ENCODE results near the gene AKR1E2.

Gene AKR1E2

DNA sequence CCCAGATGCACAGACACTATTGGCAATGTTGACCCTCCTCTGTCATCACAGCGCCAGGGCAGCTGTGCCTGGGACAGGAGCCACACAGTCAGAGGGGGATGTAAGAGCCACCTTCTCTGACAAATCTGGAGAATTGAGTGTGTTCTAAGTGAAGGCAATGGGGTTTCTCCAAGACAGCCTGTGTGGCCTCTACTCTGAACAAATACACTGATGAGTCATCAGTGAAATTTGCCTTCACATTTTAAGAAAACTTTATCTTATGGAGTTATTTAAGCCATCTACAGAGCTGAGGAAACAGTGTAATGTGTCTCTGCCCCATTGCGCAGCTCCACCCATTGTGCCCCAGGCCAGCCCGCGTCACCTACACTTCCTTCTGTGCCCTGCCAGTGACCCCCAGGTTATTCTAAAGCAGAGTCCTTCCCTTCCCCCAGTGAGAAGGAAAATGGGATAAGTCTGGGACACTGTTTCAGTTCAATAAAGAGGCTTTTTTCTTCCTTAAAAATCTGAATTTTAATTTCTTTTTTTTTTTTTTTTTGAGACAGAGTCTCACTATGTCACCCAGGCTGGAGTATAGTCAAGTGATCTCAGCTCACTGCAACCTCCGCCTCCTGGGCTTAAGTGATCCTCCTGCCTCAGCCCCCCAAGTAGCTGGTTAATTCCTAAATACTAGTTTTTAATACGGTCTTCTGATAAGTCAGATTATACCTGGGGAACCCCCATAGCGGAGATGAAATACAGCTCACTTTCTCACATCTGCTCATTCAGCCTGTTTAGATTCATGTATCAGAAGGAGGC lies 21.8 kb downstream of the AKR1E2 start:
- DNase-seq, result no peak

DNA sequence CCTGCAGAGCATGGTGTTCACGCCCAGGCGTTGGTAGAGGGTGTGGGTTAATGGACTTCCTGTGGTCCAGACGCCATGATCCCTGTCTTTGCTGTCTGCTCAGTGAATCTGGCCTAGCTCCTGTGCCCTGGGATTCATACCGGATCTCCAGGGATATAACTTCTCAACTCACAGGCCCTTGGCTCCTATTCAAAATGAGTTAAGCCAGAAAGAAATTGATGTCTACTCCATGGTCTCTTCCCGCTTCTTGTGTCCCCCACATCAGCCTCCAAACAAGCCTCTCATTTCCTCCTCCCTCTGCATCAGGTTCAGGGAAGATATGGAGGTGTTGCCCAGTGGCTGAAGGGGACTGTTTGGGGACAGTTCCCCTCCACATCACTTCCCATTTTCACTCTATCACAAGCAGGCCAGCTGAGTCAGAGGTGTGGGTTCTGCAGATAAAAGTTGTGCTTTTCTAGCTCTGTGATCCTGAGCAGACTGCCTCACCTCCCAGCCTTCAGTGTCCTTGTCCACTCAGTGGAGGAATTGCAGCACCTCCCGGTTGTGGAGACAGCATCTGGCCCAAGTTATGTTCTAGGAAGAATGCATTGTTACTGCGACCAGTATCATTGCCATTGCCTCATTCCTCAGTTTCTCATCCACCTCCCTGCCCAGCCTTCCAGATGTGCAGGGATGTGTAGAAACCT lies 22.5 kb downstream of the AKR1E2 start:
- no peak for DNase-seq

DNA sequence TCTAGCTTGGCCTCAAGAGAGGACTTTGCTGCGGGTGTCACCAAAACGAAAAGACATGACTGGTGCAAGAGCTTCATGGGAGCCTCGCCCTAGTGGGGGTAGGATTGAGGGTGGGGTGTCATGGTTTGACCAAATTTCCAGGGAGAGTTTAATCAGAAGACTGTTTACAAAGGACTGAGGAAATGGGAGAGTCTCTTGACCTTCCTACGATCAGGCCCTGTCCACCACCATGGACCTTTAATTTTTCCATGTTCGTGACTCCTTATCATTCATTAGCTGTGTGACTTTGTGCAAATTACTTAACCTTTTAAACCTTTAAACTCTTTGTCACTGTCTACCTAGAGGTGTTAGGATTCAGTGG lies 23.0 kb downstream of the AKR1E2 start:
- no peak for DNase-seq

DNA sequence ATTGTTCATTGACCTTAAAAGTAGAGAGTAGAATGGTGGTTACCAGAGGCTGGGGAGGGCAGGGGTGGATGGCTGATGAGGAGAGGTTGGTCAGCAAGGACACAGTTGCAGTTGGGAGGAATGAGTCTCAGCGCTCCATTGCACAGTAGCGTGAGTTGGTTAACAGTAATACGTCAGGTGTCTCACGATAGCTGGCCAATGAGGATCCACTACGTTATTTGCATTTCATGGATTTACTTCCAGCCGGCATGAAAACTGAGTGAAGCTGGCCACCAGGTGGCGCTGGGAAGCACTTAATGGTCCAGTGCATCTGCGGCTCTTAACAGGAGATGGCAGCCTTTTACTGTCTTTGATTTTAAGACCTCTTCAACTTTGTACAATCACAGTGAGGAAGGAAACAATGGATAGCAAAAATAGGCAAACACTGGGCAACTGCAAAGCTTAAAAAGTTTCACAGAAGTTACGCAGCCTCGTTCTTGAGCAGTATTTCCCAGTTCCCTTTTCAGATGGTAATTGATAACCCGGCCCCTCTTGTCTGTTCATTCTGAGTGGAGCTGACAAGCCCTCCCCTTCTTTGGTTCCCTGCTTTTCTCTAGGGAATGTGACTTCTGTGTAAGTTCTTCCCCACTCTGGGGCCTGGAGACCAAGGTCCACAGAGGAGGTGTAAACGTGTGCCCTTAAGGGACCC lies 23.7 kb downstream of the AKR1E2 start:
- peak; percentile 62 for DNase-seq

DNA sequence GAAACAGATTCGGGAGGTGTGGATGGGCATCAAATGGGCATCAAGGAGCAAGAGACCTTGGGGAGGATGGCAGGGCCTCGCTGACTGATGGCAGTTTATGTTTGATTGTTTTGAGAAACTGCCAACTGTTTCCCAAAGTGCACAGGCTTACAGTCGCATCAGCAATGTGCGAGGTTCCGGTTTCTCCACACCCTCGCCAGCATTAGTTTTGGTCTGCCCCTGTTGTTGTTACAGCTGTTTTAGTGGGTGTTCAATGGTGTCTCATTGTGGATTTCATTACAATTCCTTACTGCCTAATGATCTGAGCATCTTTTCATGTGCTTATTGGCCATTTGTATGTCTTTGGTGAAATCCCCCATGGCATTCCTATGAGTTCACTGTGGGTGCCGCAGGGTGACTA lies 24.4 kb downstream of the AKR1E2 start:
- no peak for DNase-seq

DNA sequence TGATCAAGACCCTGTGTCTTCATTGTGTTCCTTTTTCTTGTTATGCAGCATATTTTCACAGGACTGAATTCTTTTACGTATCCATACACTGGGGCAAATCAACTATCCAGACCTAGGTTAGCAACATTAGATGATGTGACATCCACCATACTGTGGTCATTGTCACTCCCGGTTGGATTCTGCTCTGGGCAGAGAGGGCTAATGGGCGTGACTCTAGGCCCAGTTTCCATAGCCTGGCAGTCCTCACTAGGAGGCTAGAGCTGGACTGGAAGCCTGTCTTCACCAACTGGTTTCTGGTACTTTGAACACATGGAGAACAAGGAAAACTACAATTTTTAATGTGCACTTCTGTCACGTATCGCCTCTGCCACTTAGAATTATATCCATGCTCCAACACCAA lies 25.2 kb downstream of the AKR1E2 start:
- DNase-seq, result no peak

DNA sequence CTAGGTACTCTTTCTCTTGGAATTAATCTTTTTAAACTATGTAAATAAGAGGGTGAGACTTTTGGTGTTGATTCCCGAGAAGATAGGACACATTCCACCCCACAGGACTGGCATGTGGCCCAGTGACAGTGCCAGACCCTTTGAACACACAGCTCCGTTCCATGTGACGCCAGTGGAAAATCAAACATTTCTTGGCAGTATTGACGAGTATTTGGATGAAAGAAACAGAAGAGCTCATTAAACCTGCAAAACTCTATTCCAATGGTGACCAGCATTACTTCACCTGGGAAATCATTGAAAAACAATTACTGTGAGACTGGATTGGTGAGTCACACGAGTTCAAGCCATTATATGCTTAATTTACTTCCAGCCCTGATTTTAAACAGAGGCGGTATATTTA lies 25.8 kb downstream of the AKR1E2 start:
- DNase-seq, result no peak

DNA sequence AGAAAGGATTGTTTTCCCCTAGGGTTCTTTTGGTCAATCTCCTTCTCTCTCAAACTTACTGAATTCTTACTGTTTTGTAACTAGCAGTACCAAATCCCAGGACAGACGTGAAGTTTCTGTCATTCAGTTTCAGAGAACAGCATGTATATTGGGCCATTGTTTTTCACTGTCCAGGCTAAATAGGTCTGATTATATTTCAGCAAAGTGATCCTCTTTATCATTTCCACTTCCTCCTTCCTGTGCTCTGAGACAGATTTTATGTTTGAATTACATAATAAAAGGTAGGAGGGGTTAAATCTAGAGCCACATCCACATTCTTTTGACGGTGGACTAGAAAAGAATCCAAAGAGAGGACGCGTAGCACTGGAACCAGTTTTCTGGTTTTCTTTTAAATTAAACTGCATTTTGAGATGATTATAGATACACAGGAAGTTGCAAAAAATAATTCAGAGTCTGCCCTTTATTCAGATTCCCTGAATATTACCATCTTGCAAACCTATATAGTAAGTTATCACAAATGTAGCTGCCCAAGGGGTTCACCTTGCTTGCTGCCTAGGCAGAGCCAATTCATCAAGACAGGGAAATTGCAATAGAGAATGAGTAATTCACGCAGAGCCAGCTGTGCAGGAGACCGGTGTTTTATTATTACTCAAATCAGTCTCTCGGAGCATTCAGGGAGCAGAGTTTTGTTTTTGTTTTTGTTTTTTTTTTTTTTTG lies 40.1 kb downstream of the AKR1E2 start:
- no peak for DNase-seq

DNA sequence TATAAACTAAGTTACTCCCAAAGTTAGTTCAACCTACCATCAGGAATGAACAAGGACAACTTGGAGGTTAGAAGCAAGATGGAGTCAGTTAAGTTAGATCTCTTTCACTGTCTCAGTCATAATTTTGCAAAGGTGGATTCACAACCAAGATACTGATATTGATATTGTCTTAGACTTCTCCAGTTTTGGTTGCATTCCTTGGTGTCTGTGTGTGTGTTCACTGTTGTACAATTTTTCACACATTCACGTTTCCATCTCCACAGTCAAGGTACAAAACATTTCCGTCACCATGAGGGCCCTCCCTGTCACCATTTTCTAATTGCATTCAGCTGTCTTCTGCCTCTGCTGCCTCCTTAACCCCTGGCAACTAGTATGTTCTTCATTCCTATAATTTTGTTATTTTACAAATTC lies 41.1 kb downstream of the AKR1E2 start:
- DNase-seq, result no peak

DNA sequence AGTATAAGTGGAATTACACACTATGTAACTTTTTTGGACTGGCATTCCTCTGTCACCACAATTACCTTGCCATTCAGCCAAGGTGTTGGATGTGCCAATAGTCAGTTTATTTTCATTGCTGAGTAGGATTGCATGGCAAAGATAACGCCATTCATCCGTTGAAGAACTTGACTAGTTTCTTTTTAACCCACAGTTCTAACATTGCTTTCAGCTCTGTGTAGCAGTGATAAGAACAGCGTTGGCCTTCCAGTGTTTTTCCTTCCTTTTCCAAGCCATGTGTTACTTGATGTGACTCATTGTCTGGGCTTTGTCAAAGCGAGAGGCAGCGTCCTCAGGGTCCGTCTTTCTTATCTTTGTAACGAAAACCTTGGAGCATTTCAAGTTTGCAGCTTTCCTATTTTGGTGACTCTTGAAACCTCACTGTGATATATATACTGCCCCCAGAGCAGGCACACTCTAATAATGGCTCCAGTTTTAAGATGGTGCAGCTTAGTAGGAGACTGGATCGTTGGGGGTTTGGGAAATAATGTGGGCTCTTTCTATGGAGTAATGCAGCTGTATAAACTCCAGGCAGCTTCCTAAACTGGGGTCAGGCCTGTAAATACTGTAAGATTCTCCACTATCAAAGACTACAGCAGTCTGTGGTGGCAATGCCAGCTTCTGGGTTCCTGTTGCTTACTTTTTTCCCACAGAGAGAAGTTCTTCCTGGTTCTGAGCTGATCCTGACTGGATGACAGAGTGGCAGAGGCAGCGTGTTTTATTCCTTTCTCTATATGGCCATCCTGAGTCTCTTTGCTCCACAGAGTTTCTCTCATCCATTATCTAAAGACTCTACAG lies 41.7 kb downstream of the AKR1E2 start:
- no peak for DNase-seq

DNA sequence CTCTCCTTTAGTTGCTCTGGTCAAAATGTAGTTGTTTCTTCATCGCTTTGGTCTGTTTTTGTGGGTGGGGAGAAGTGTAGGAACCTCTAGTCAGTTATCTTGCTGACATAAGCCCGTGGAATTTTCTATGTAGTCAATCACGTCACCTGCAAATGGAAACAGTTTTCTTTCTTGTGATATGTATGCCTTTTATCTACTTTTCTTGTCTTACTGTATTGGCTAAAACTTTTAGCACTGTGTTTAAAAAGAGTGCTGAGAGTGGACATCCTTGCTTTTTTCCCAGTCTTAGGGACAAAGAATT lies 42.3 kb downstream of the AKR1E2 start:
- no peak for DNase-seq

DNA sequence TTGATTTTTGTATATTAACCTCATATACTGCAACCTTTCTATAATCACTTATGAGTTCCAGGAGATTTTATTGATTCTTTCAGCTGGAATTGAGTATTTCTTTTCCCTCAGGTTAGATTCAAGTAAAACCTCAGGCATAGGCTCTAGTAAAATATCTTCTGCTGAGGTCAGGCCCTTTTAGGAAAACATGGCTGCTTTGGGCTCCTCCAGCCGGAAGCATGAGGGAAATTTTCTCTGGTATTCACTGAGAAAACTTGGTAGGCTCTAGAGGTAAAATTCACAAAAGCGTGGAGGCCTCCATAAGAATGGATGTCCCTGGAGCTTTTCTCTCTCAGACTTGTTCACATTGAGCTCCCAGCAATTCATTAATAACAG lies 56.7 kb downstream of the AKR1E2 start:
- no peak for DNase-seq

DNA sequence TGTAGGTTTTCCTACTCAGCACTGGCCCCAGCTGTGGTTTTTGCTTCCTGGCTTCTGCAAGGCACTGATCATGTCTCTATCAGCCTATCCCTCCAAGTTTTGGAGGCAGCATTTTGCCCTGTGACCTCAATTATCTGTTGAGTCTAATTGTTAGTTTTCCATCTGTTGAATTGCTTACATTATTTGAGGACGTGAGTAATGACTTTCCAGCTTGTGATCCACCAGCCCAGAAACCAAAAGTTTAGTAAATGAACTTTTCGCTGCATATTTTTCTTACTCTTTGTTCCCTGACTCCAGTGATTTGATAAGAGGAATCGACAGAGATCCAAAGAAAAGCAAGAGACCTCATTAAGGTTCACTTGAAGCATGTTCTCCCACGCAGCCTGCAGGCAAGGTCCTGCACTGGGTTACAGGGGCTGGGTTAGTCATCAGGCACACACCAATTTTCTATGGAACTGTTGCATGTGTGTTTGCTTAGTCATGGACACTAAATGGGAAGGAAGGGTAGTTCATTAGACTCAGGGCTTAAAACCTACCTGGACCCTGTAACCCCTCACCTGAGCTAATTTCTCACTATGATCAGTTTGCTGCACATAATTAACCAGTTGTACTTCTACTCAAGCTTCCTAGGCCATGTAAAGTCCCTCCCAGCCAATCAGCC lies 57.2 kb downstream of the AKR1E2 start:
- DNase-seq, result no peak

DNA sequence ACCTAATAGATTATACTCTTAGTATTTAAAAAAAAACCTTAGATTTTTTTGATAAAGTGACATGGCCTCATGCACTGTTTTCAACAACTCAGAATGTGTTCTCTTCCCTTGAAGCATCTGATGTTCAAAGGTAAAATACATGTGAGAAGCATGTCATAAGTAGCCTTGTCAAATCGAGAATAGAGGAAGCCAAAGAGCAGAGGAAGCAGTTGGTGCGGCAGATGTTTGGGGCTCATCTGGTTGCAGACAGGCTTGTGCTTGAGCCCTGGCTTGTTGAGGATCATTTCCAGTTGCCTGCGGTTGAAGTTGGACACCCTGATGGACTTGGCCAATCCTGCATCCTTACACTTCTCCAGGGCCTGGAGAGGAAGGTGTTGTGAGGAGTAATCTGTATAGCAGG lies 59.2 kb downstream of the AKR1E2 start:
- no peak for DNase-seq

DNA sequence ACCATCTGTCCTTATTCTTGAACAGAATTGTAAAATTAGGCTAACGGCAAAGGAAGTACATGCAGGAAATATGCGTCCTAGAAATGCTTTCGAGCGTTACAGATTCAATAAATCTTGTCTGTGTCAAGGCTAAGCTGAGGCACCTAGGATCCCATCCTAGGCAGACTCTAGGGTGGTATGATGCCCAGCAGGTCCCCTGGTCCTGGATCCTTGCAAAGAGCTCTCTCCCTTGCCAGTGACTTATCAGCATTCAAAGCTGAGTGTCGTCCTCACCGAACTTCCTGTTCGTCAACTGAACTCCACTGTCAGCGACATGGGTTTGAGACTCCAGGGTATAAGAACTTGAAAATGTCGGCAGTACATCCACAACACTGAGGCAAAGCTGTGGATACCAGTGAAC lies 61.5 kb downstream of the AKR1E2 start:
- no peak for DNase-seq

DNA sequence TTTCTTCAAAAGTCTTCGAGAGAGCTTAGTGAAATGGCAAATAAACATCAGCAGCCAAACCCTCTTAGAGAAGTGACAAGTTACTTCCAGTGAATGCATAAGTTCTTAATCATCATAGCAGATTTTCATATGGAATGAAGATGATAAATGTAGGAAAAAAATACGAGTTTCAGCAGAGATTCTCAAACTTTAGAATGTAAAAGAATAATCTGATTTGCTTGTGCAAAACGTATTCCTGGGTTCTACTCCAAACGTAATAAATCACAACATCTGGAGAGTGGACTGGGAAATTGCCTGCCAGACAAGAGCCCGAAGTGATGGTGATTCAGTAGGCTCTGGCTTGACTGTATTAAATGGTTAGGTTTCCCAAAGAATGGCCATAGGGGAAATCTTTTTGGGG lies 62.2 kb downstream of the AKR1E2 start:
- no peak for DNase-seq

DNA sequence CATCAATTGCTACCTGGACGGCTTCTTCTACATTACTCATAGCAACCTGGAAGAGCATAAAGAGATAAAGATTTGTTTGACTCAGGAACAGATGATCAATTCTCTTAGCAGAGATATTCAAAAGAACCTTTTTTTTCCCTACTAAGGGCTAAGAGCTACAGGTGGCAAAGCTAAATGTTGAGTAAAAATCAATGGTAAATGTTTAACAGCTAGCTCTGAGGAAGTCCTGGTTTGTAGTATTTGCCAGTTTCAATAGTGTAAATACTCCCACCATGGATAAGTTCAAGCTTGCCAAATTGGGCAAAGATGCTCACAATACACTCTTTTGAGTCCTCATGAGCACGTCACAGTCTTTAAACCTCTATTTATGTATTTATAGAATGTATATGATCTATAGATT lies 64.0 kb downstream of the AKR1E2 start:
- DNase-seq, result no peak

DNA sequence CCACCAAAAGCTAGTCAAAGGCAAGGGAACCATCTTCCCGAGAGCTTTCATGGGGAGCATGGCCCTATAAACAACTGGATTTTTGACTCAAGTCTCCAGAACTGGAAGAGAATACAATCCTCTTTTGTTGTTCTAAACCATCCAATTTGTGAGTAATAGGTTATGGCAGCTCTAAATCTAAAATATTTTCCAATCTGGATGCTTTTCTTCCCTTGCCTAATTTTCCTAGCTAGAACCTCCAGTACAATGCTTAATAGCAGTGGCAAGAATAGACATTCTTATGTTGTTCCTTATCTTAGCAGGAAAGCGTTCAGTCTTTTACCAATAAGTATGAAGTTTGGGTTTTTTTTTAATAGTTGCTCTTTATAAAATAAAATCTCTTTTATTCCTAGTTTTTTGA lies 66.7 kb downstream of the AKR1E2 start:
- DNase-seq, result no peak

DNA sequence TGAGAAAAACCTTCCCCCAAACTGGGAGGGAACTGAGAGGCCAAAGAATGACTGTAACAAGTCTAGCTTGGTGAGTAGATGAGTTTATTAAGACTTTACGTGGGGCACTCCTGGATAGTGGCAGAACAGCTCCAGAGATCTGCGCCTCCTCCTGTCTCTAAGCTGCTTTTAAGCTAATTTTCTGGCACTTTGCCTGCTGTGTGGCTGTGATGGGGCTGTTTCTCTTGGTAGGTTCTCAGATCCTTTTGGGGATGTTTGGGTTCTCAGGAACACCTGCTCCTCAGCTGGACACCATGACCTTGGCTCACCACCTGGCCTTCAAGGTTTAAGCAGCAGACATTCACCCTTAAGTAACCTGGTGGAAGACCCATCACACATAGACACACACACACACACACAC lies 68.3 kb downstream of the AKR1E2 start:
- DNase-seq, result no peak
